Embryonic facial prominence (tissue), 1 donor: ENCODE data around the gene S100A10.

Experiments
- DNase-seq: peaks from one replicate; pipeline ENCODE4 v3.0.0-alpha.2; 2016; ENCODE audit errors: extremely low spot score

Gene S100A10

GRCh38 chr1:151935894-151936602 lies 57.6 kb downstream of the S100A10 start:
- DNase-seq, result no peak

DNA sequence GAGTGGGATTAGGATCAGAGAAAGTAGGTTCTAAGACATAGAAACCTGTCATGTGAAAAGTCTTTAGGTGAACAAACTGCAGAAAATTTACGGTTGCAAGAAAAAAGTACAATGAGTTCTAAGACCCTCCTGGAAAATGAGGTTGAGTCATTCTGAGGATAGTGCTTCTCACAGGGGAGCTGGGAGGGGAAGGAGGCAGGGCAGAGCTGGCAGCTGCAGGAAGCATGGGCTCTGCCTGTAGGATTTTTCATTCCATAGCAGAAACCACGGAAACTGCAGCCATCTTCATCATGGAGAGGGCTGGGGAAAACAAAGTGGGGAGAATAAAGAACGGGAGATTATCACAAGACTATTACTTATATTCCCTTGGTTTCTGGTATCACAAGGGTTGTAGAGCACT lies 58.5 kb downstream of the S100A10 start:
- no peak for DNase-seq

GRCh38 chr1:151934048-151934493 lies 59.6 kb downstream of the S100A10 start:
- peak; percentile 39 for DNase-seq
